SHP77 (cell line): ENCODE data around the gene NOTUM.
"Not testable (repeated sequence)": the region's sequence is repeated elsewhere in the genome, so short reads cannot be mapped to it uniquely, and the experiment has no call there.

Source experiments
- DNase-seq, 2 experiments: peaks; one replicate each; lab custom pipeline; 2025; lab: John Stamatoyannopoulos, UW

Gene NOTUM

GRCh38 chr17:81996232-81996756 is 35.3 kb upstream of the NOTUM start:
- DNase-seq: no peak

GRCh38 chr17:81995463-81996231 is 34.7 kb upstream of the NOTUM start:
- no peak for DNase-seq

- no peak for DNase-seq
Observed at GRCh38 chr17:81994593-81995462, 33.8 kb upstream of the NOTUM start.

GRCh38 chr17:81993729-81994592 is 33.0 kb upstream of the NOTUM start:
- no peak for DNase-seq

- no peak for DNase-seq
Observed at GRCh38 chr17:81992306-81993102, 31.5 kb upstream of the NOTUM start.

- peak; percentile 98 to 99 for DNase-seq
Observed at GRCh38 chr17:81991684-81992305, 30.8 kb upstream of the NOTUM start.

GRCh38 chr17:81990836-81991683 is 30.1 kb upstream of the NOTUM start:
- DNase-seq: no peak

GRCh38 chr17:81987161-81987770 is 26.3 kb upstream of the NOTUM start:
- DNase-seq: no peak

GRCh38 chr17:81986606-81987005 is 25.6 kb upstream of the NOTUM start:
- DNase-seq: no peak

GRCh38 chr17:81984773-81985410 is 23.9 kb upstream of the NOTUM start:
- no peak for DNase-seq

- no peak for DNase-seq
Observed at GRCh38 chr17:81983639-81984373, 22.8 kb upstream of the NOTUM start.

- no peak for DNase-seq
Observed at GRCh38 chr17:81983011-81983638, 22.1 kb upstream of the NOTUM start.

- DNase-seq: not testable (repeated sequence)
Observed at GRCh38 chr17:81981511-81981910, 20.5 kb upstream of the NOTUM start.

GRCh38 chr17:81980707-81981343 is 19.8 kb upstream of the NOTUM start:
- no peak for DNase-seq

- no peak for DNase-seq
Observed at GRCh38 chr17:81980122-81980521, 19.1 kb upstream of the NOTUM start.

GRCh38 chr17:81978524-81979298 is 17.7 kb upstream of the NOTUM start:
- DNase-seq: no peak
